Loucy (cell line): Measurements from ENCODE around the gene STPG2.

ENCODE experiments used
- H2AFZ ChIP-seq: fragments of 200-600 bp; sonication (generic); 2 replicates; pipeline ENCODE4 v1.6.0; 2016; ENCODE audit warnings: antibody characterized with exemption, mild to moderate bottlenecking, low read length, moderate library complexity
- H3F3A ChIP-seq: fragments of 200-600 bp; 2 replicates; pipeline ENCODE4 v1.6.0; 2016; ENCODE audit warnings: antibody characterized with exemption, low read depth, mild to moderate bottlenecking
- H3K27me3 ChIP-seq: fragments of 200-600 bp; sonication (generic); 2 replicates; pipeline ENCODE4 v1.6.1; 2014; ENCODE audit warnings: low read length, mild to moderate bottlenecking; ENCODE audit not compliant: insufficient read depth, poor library complexity, severe bottlenecking
- H3K36me3 ChIP-seq: fragments of 200-600 bp; sonication (generic); 2 replicates; pipeline ENCODE4 v1.6.1; 2016; ENCODE audit warnings: low read length; ENCODE audit not compliant: insufficient read depth
- H3K4me1 ChIP-seq: fragments of 200-600 bp; sonication (generic); 2 replicates; pipeline ENCODE4 v1.5.1; 2014; ENCODE audit warnings: low read length, mild to moderate bottlenecking; ENCODE audit not compliant: insufficient read depth, poor library complexity, severe bottlenecking
- H3K4me2 ChIP-seq: fragments of 200-600 bp; sonication (generic); 2 replicates; pipeline ENCODE4 v1.6.0; 2014; ENCODE audit warnings: antibody characterized with exemption, low read length, low read depth, mild to moderate bottlenecking; ENCODE audit not compliant: poor library complexity, severe bottlenecking
- H3K4me3 ChIP-seq: fragments of 200-600 bp; sonication (generic); 2 replicates; pipeline ENCODE4 v1.5.1; 2014; ENCODE audit warnings: low read length, mild to moderate bottlenecking, mixed read lengths; ENCODE audit not compliant: poor library complexity, severe bottlenecking
- H3K79me2 ChIP-seq: fragments of 200-600 bp; sonication (generic); 2 replicates; pipeline ENCODE4 v1.6.1; 2014; ENCODE audit warnings: low read length; ENCODE audit not compliant: insufficient read depth
- H3K9ac ChIP-seq: fragments of 200-600 bp; sonication (generic); 2 replicates; pipeline ENCODE4 v1.6.0; 2014; ENCODE audit warnings: mild to moderate bottlenecking, low read depth, low read length, moderate library complexity; ENCODE audit not compliant: poor library complexity, severe bottlenecking
- H3K9me2 ChIP-seq: fragments of 200-600 bp; sonication (generic); replicated peaks from 2 replicates; pipeline ENCODE4 v1.6.1; 2016; ENCODE audit warnings: low read depth, low read length, mixed read lengths
- H3K9me3 ChIP-seq: fragments of 200-600 bp; sonication (generic); 2 replicates; pipeline ENCODE4 v1.6.1; 2014; ENCODE audit warnings: mild to moderate bottlenecking, antibody characterized with exemption, low read length, low read depth; ENCODE audit not compliant: insufficient read depth
- H4K20me1 ChIP-seq: fragments of 200-600 bp; sonication (generic); 2 replicates; pipeline ENCODE4 v1.6.0; 2014; ENCODE audit warnings: antibody characterized with exemption, low read length, mild to moderate bottlenecking; ENCODE audit not compliant: insufficient read depth, poor library complexity, severe bottlenecking
- CTCF ChIP-seq: fragments of 200-600 bp; sonication (generic); conservative IDR thresholded peaks from 2 replicates; pipeline ENCODE4 v1.5.1; 2014; ENCODE audit warnings: mild to moderate bottlenecking, antibody characterized with exemption, low read length
- EZH2phosphoT487 ChIP-seq: fragments of 200-600 bp; IDR thresholded peaks from 2 replicates; pipeline ENCODE4 v1.6.1; 2018; ENCODE audit warnings: antibody characterized with exemption, mild to moderate bottlenecking, moderate library complexity, borderline replicate concordance

STPG2 gene

GRCh38 chr4:97774347-97774989 is 368.8 kb downstream of the STPG2 start:
- no peak for TF ChIP-seq CTCF
- no peak for TF ChIP-seq EZH2phosphoT487
- Histone ChIP-seq H3K9me2 (no peaks in the 10 kb centered on the region), H3K79me2 (no peaks in the 10 kb centered on the region), H3K4me3 (no peak overlapping the region), H3K27me3 (no peaks in the 10 kb centered on the region), H3K4me1 (no peaks in the 10 kb centered on the region), H3K9ac (no peak overlapping the region), H2AFZ (no peak overlapping the region), H3K36me3 (no peaks in the 10 kb centered on the region), H4K20me1 (no peaks in the 10 kb centered on the region), H3K9me3 (no peaks in the 10 kb centered on the region), H3F3A (no peaks in the 10 kb centered on the region), H3K4me2 (no peak overlapping the region)

- Histone ChIP-seq H3K79me2 (no peaks in the 10 kb centered on the region), H4K20me1 (no peaks in the 10 kb centered on the region), H3K9me2 (no peaks in the 10 kb centered on the region), H2AFZ (no peak overlapping the region), H3K4me1 (no peaks in the 10 kb centered on the region), H3K27me3 (no peaks in the 10 kb centered on the region), H3K9me3 (no peaks in the 10 kb centered on the region), H3K9ac (no peak overlapping the region), H3K4me2 (no peak overlapping the region), H3K4me3 (no peak overlapping the region), H3K36me3 (no peaks in the 10 kb centered on the region), H3F3A (no peaks in the 10 kb centered on the region)
- no peak for TF ChIP-seq EZH2phosphoT487
- no peak for TF ChIP-seq CTCF
Observed at GRCh38 chr4:97770222-97770621, 373.1 kb downstream of the STPG2 start.

- H3K4me2 ChIP-seq, result no peak overlapping the region
- H3K4me1 ChIP-seq, result no peaks in the 10 kb centered on the region
- H3K36me3 ChIP-seq, result no peaks in the 10 kb centered on the region
- no peaks in the 10 kb centered on the region for H3F3A ChIP-seq
- H2AFZ ChIP-seq, result no peak overlapping the region
- no peak overlapping the region for H3K4me3 ChIP-seq
- TF ChIP-seq EZH2phosphoT487 (no peak), CTCF (no peak)
- H3K27me3 ChIP-seq, result no peaks in the 10 kb centered on the region
- no peak overlapping the region for H3K9ac ChIP-seq
- H3K9me3 ChIP-seq, result no peaks in the 10 kb centered on the region
- H4K20me1 ChIP-seq, result no peaks in the 10 kb centered on the region
- H3K9me2 ChIP-seq, result no peaks in the 10 kb centered on the region
- H3K79me2 ChIP-seq, result no peaks in the 10 kb centered on the region
Observed at GRCh38 chr4:97762115-97762512, 381.2 kb downstream of the STPG2 start.
